GM23248 (cell line): ENCODE measurements around the gene CSRP3.

Experiments used
- EZH2 ChIP-seq: fragments of 200-600 bp; sonication (generic); IDR thresholded peaks from 2 replicates; pipeline ENCODE4 v1.6.1; 2018; ENCODE audit warnings: antibody characterized with exemption, mild to moderate bottlenecking; ENCODE audit not compliant: insufficient read depth, poor library complexity, severe bottlenecking
- EZH2phosphoT487 ChIP-seq: fragments of 200-600 bp; sonication (generic); IDR thresholded peaks from 2 replicates; pipeline ENCODE4 v1.6.1; 2018; ENCODE audit warnings: antibody characterized with exemption, moderate library complexity, mild to moderate bottlenecking, low read depth; ENCODE audit not compliant: insufficient read depth

- TF ChIP-seq EZH2 (no peak), EZH2phosphoT487 (no peak)
Observed at GRCh38 chr11:19199048-19199447, 2.7 kb downstream of the CSRP3 start.
